Omental fat pad (tissue), 4 donors: Measurements from ENCODE around the gene FAAP100. TPM values are rescaled to one million over a fixed set of nuclear protein-coding genes. Genes with fewer than 3 reads are reported as not detected.
"Not testable (repeated sequence)": the region's sequence is repeated elsewhere in the genome, so short reads cannot be mapped to it uniquely, and the experiment has no call there.

ENCODE experiments used
- ATAC-seq: fragments of 150-250 bp; one replicate; pipeline ENCODE4 v1.9.1; 2016; ENCODE audit warnings: mild to moderate bottlenecking, moderate library complexity; ENCODE audit not compliant: low FRiP score
- DNase-seq: peaks from one replicate; pipeline ENCODE4 v3.0.0-alpha.2; 2019; ENCODE audit warnings: low spot score
- total RNA-seq, 4 donors: library from RNA; depleted of rRNA; stranded (reverse); fragments of >200 nt; gene quantifications; one replicate each; pipeline ENCODE4 v1.1.0, GENCODE V29; 2016
- TF ChIP-seq, protein P1 (sequence below), 3 donors: fragments of 450-650 bp; IDR thresholded peaks; one replicate each; pipeline ENCODE4 v1.5.1; 2016 to 2017; ENCODE audit warnings: antibody characterized with exemption in 3 of 3, mild to moderate bottlenecking in 3 of 3, moderate library complexity in 2 of 3

Gene FAAP100
- total RNA-seq, 4 donors from 2014 or later: 13.9 to 28.0 (median 22.8) TPM

DNA sequence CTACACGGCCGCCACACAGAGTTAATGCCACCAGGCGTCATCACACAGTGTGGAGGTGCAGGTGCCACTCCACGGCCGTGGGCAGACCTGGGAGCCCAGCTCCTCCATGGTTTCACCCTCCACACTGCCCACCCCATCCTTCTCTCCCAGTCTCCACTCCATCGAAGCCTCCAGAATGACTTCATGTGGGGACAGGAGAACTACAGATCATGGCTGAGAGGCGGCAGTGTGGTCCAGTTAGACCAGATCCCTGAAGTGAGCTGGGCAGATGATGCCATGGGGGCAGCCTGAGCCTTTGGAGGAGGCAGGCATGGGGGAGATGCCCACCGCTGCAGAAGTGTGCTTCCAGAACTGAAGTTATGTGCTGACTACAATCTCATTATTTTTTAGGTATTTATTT, 38.0 kb upstream of the FAAP100 start:
- ATAC-seq (no peak), DNase-seq (no peak)
- TF ChIP-seq, protein P1, sequence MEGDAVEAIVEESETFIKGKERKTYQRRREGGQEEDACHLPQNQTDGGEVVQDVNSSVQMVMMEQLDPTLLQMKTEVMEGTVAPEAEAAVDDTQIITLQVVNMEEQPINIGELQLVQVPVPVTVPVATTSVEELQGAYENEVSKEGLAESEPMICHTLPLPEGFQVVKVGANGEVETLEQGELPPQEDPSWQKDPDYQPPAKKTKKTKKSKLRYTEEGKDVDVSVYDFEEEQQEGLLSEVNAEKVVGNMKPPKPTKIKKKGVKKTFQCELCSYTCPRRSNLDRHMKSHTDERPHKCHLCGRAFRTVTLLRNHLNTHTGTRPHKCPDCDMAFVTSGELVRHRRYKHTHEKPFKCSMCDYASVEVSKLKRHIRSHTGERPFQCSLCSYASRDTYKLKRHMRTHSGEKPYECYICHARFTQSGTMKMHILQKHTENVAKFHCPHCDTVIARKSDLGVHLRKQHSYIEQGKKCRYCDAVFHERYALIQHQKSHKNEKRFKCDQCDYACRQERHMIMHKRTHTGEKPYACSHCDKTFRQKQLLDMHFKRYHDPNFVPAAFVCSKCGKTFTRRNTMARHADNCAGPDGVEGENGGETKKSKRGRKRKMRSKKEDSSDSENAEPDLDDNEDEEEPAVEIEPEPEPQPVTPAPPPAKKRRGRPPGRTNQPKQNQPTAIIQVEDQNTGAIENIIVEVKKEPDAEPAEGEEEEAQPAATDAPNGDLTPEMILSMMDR (IDR thresholded peaks at IDR 0.05): no peak

DNA sequence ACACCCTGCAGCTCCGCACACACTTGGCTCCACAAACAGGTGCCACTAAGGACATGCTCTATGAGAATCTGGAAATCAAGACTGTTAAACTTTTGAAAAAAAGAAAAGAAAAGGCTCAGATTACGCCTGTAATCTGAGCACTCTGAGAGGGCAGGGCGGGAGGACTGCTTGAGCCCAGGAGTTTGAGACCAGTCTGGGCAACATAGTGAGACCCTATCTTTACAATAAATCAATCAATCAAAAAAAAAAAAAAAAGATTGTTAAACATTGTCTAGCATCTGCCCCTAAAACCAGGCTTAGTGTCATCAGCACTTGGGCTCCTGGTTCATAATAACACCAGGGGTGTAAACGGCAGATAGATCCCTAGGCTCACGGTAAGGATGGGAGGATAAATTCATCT, 37.5 kb upstream of the FAAP100 start:
- no peak for DNase-seq
- TF ChIP-seq, protein P1 (IDR thresholded peaks at IDR 0.05): no peak
- no peak for ATAC-seq

DNA sequence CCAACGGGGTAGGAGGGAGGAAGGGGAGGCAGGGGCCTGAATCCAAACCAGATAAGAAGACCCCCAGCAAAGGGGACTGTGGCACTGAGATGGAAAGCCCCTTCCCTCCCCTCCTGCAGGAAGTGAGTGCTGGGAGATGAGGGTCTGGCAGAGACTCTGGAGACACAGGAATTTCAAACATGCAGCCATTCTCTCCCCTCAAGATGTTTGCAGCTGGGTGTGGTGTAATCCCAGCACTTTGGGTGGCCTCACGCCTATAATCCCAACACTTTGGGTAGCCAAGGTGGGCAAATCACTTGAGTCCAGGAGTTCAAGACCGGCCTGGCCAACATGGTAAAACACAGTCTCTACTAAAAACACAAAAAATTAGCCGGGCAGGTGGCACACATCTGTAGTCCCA, 33.9 kb upstream of the FAAP100 start:
- DNase-seq: no peak
- TF ChIP-seq, protein P1 (IDR thresholded peaks at IDR 0.05): no peak
- no peak for ATAC-seq

DNA sequence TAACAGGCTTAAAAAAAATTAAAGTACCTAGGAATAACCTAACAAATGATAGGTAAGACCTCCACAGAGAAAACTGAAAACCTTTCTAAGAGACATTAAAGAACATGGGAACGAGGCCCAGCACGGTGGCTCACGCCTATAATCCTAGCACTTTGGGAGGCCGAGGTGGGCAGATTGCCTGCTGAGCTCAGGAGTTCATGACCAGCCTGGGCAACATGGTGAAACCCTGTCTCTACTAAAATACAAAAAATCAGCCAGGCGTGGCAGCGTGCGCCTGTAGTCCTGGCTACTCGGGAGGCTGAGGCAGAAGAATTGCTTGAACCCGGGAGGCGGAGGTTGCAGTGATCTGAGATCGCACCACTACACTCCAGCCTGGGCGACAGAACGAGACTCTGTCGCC, 32.6 kb upstream of the FAAP100 start:
- ATAC-seq, DNase-seq: not testable (repeated sequence)

DNA sequence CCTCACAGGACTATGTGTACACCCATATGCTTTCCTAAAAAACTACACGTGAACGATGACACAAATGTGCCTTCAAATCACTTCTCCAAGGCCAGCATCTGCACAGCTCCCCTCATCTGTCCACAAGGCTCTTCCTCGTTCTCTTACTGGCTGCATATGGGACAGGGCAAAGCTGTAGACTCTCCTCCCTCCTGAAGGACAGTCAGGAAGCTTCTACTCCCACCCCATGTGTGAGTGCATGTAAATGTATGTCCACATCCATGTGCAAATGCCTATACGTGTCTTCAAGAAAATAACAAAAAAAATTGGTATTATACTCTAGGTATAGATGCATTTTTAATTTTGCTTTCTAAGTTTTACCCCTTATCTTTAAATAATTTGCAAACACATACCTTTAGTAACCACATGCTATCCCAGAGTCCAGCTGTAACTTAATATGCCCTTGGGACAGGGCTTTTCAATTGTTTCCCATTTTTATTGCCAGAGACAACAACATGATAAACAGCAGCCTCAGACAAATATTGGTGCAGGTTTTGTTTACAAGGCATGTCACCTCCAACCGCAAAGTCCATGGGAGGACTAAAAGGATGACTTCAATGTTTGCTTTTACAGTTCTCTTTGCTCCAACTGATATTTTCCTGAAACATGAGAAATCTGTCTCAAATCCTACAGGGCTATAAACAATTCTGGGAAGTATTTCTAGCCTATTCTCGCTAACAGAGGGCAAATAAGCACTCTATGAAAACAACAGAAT, 31.6 kb upstream of the FAAP100 start:
- ATAC-seq: no peak
- no peak for DNase-seq
- TF ChIP-seq, protein P1 (IDR thresholded peaks at IDR 0.05): no peak

DNA sequence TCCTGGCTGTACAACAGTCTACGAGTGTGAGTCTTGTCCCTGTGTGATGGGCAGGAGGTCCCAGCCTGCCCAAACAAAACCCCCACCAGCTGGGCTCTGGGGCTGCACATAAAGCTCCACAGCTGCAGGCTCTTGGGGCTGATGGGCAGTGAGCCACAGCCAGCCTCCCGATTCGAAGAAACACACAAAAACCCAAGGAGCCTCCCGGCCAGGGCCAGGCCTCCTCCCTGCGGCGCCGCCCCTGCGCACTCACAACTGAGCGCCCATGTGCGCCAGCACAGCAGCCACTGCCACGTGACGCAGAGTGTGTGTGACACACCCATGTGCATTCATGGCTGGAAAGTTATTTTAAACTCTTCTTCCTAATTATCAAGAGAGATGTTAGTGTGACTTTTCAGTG, 30.6 kb upstream of the FAAP100 start:
- ATAC-seq (no peak), DNase-seq (no peak)
- TF ChIP-seq, protein P1 (IDR thresholded peaks at IDR 0.05): no peak

DNA sequence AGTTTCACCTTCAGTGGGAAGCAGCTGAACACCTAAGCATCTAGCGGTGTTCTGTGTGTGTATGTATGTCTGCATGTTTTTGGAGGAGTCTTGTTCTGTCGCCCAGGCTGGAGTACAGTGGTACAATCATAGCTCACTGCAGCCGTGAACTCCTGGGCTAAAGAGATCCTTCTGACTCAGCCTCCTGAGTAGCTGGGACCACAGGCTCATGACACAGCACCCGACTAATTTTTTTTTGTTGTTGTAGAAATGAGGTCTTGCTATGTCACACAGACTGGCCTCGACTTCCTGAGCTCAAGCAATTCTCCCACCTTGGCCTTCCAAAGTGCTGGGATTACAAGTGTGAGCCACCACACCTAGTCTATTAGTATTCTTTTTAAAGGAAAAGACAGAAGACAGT, 30.2 kb upstream of the FAAP100 start:
- ATAC-seq (no peak), DNase-seq (no peak)
- TF ChIP-seq, protein P1 (IDR thresholded peaks at IDR 0.05): no peak
